ENCODE measurements around the gene FAM20B. TPM values are rescaled to one million over a fixed set of nuclear protein-coding genes. Genes with fewer than 3 reads are reported as not detected.

The FAM20B gene
- total and polyA plus RNA-seq, 2 of the 8 experiments (the other 6 are each of a cell fraction or from before 2014, with no cell fraction given) = 8.3 to 36.6 TPM

- TF ChIP-seq CHD7 (IDR thresholded peaks at IDR 0.05; ENCODE audit: insufficient replicate concordance, low read length) (no peak), ASH2L (IDR thresholded peaks at IDR 0.05; ENCODE audit: low read length) (no peak)
Observed at GRCh38 chr1:179092896-179093461, 67.3 kb downstream of the FAM20B start (continued).
